GM23338 (cell line): ENCODE data around the gene SIRPD. TPM values are rescaled to one million over a fixed set of nuclear protein-coding genes. Genes with fewer than 3 reads are reported as not detected.

ENCODE experiments used
- ATAC-seq: fragments of 200-7000 bp; cut with Tn5 transposase; 3 replicates; pipeline ENCODE4 v1.9.1; 2020
- DNase-seq: peaks from one replicate; pipeline ENCODE4 v3.0.0-alpha.2; 2015; ENCODE audit warnings: low spot score
- H2AFZ ChIP-seq: fragments of 200-600 bp; sonication (generic); 2 replicates; pipeline ENCODE4 v1.8.0; 2016; ENCODE audit warnings: antibody characterized with exemption, mild to moderate bottlenecking, moderate library complexity
- H3F3A ChIP-seq: fragments of 200-600 bp; sonication (generic); replicated peaks from 2 replicates; pipeline ENCODE4 v1.8.0; 2017; ENCODE audit warnings: antibody characterized with exemption, mixed run types, low read depth
- H3K27ac ChIP-seq: fragments of 200-600 bp; sonication (generic); 2 replicates; pipeline ENCODE4 v1.6.1; 2016; ENCODE audit warnings: low read depth
- H3K27me3 ChIP-seq: fragments of 200-600 bp; sonication (generic); 2 replicates; pipeline ENCODE4 v1.8.0; 2016; ENCODE audit warnings: mild to moderate bottlenecking, mixed run types, moderate library complexity; ENCODE audit not compliant: insufficient read depth
- H3K36me3 ChIP-seq: fragments of 200-600 bp; sonication (generic); 2 replicates; pipeline ENCODE4 v1.8.0; 2016; ENCODE audit warnings: mild to moderate bottlenecking; ENCODE audit not compliant: insufficient read depth
- H3K4me1 ChIP-seq: fragments of 200-600 bp; sonication (generic); 2 replicates; pipeline ENCODE4 v1.8.0; 2016; ENCODE audit warnings: mild to moderate bottlenecking, moderate library complexity; ENCODE audit not compliant: insufficient read depth
- H3K4me2 ChIP-seq: fragments of 200-600 bp; sonication (generic); 2 replicates; pipeline ENCODE4 v1.7.1; 2017; ENCODE audit warnings: mixed run types
- H3K4me3 ChIP-seq: fragments of 200-600 bp; sonication (generic); 2 replicates; pipeline ENCODE4 v1.6.1; 2016; ENCODE audit warnings: mixed run types
- H3K79me2 ChIP-seq: fragments of 200-600 bp; sonication (generic); replicated peaks from 2 replicates; pipeline ENCODE4 v1.8.0; 2017; ENCODE audit warnings: mild to moderate bottlenecking; ENCODE audit not compliant: insufficient read depth
- H3K9me2 ChIP-seq: fragments of 200-600 bp; sonication (generic); 2 replicates; pipeline ENCODE4 v1.8.0; 2017; ENCODE audit not compliant: insufficient read depth
- H4K20me1 ChIP-seq: fragments of 200-600 bp; sonication (generic); replicated peaks from 2 replicates; pipeline ENCODE4 v1.8.0; 2017; ENCODE audit warnings: mild to moderate bottlenecking; ENCODE audit not compliant: insufficient read depth
- H3K27ac Mint-ChIP-seq: 2 replicates; pipeline ENCODE4 v1.8.0; 2020; ENCODE audit warnings: inconsistent platforms, mild to moderate bottlenecking, moderate library complexity, mixed read lengths
- H3K27me3 Mint-ChIP-seq: 3 replicates; pipeline ENCODE4 v1.8.0; 2022; ENCODE audit warnings: low read depth, mild to moderate bottlenecking, moderate library complexity, mixed read lengths, inconsistent platforms; ENCODE audit not compliant: insufficient read depth, poor library complexity
- H3K36me3 Mint-ChIP-seq: 3 replicates; pipeline ENCODE4 v1.8.0; 2021; ENCODE audit warnings: low read depth, mild to moderate bottlenecking, inconsistent platforms, moderate library complexity, mixed read lengths
- H3K4me1 Mint-ChIP-seq: 3 replicates; pipeline ENCODE4 v1.8.0; 2020; ENCODE audit warnings: mild to moderate bottlenecking, inconsistent platforms, mixed read lengths
- H3K4me3 Mint-ChIP-seq: 3 replicates; pipeline ENCODE4 v1.8.0; 2021; ENCODE audit warnings: moderate library complexity, mild to moderate bottlenecking, inconsistent platforms, mixed read lengths
- H3K9me3 Mint-ChIP-seq: 3 replicates; pipeline ENCODE4 v1.8.0; 2020; ENCODE audit warnings: moderate library complexity, mild to moderate bottlenecking, inconsistent platforms, mixed read lengths
- CREB1 ChIP-seq: fragments of 250-450 bp; sonication (Bioruptor Pico); IDR thresholded peaks from 2 replicates; pipeline ENCODE4 v1.5.0; 2020; ENCODE audit warnings: low read depth, mild to moderate bottlenecking, moderate library complexity
- ETS1 ChIP-seq: IDR thresholded peaks from 2 replicates; pipeline ENCODE4 v1.6.1; 2016; ENCODE audit warnings: antibody characterized with exemption
- EZH2phosphoT487 ChIP-seq: fragments of 200-600 bp; sonication (generic); IDR thresholded peaks from one replicate; pipeline ENCODE4 v1.8.1; 2018; ENCODE audit warnings: antibody characterized with exemption; ENCODE audit not compliant: unreplicated experiment
- NANOG ChIP-seq: IDR thresholded peaks from 2 replicates; pipeline ENCODE4 v1.6.1; 2016; ENCODE audit warnings: antibody characterized with exemption, borderline replicate concordance
- POLR2AphosphoS5 ChIP-seq: IDR thresholded peaks from 2 replicates; pipeline ENCODE4 v1.6.1; 2016; ENCODE audit warnings: antibody characterized with exemption, low read depth
- ZNF114 ChIP-seq: fragments of 250-450 bp; sonication (Bioruptor Pico); IDR thresholded peaks from 2 replicates; pipeline ENCODE4 v1.5.0; 2020; ENCODE audit warnings: mild to moderate bottlenecking, moderate library complexity
- ZNF462 ChIP-seq: fragments of 250-450 bp; sonication (Bioruptor Pico); IDR thresholded peaks from 2 replicates; pipeline ENCODE4 v1.5.0; 2020; ENCODE audit warnings: mild to moderate bottlenecking, moderate library complexity
- polyA plus RNA-seq: library from polyadenylated mRNA; unstranded; fragments of >200 nt; fragmentation: Nextera tagmentation; extraction: Ambion mirVana; gene quantifications from 2 replicates; pipeline ENCODE4 v1.2.1, GENCODE V29; 2016
- total RNA-seq: library from RNA; depleted of rRNA; stranded (reverse); fragments of >200 nt; shearing (Covaris generic); gene quantifications from 2 replicates; pipeline ENCODE4 v1.2.3, GENCODE V29; 2014
- TF ChIP-seq, protein P1 (sequence below), 2 experiments: fragments of 200-600 bp in 1 of 2; sonication (generic) in 1 of 2; conservative IDR thresholded peaks; 2 replicates each; pipeline versions ENCODE4 v1.5.1 to v1.6.1; 2016 to 2017; ENCODE audit warnings: antibody characterized with exemption in 2 of 2, low read depth in 2 of 2, mild to moderate bottlenecking in 2 of 2, moderate library complexity in 1 of 2

SIRPD gene
- total and polyA plus RNA-seq, 2 experiments from 2014 or later = not detected

GRCh38 chr20:1490643-1491195 lies 66.8 kb downstream of the SIRPD start:
- H3K36me3 Mint-ChIP-seq = no peaks in the 10 kb centered on the region
- no peak overlapping the region for H3K27ac Mint-ChIP-seq
- no peaks in the 10 kb centered on the region for H3K79me2 ChIP-seq
- no peak overlapping the region for H3K4me2 ChIP-seq
- H3K4me1 ChIP-seq = no peaks in the 10 kb centered on the region
- no peaks in the 10 kb centered on the region for H3K9me2 ChIP-seq
- H4K20me1 ChIP-seq = no peaks in the 10 kb centered on the region; the same call in 1 of the 2 replicates
- no peak for ATAC-seq
- H3K36me3 ChIP-seq = no peaks in the 10 kb centered on the region
- no peak for TF ChIP-seq NANOG
- TF ChIP-seq ZNF462 (CRISPR knock-in tag) = no peak
- no peaks in the 10 kb centered on the region for H3F3A ChIP-seq
- no peaks in the 10 kb centered on the region; the same call in 2 of the 3 replicates for H3K4me1 Mint-ChIP-seq
- no peak overlapping the region for H3K27ac ChIP-seq
- H3K27me3 Mint-ChIP-seq = peaks cover 1% of the 10 kb centered on the region
- H3K9me3 Mint-ChIP-seq = no peaks in the 10 kb centered on the region
- no peak for DNase-seq
- no peaks in the 10 kb centered on the region for H3K27me3 ChIP-seq
- no peak overlapping the region for H3K4me3 ChIP-seq
- no peak overlapping the region for H3K4me3 Mint-ChIP-seq
- peak overlapping the region; percentile 60; the same call in 1 of the 2 replicates for H2AFZ ChIP-seq

DNA sequence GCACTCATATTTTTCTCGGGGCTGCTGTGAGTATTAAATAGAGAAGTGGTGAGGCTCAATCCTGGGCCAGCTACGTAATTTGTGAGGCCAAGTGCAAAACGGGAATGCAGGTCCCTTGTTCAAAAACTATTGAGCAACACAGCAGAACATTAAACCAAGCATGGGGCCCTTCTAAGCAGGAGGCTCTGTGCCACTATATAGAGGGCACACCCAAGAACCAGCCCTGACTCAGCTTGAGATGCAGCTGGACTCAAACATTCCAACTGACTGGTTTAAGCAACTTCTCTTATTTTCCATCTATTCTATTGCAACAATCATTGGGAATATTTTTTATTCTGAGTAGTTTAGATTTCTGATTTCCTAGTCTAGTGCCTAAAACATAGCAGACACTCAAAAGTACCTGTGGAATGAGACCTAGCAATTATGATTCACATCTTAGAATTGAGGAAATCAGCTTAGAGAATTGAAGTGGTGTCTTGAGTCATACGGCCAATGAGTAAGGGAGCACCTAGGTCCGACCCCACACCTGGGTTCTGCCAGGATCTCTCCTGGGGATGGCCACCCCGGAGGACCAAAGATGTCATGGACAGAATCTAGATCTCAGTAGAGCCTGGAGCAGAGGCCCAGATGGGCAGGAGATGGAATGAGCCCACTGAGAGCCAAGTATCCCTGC lies 67.6 kb downstream of the SIRPD start:
- Mint-ChIP-seq H3K36me3 (no peaks in the 10 kb centered on the region), H3K4me3 (no peak overlapping the region), H3K27ac (no peak overlapping the region), H3K27me3 (peaks cover 1% of the 10 kb centered on the region), H3K9me3 (no peaks in the 10 kb centered on the region), H3K4me1 (no peaks in the 10 kb centered on the region; the same call in 2 of the 3 replicates)
- Histone ChIP-seq H3K36me3 (no peaks in the 10 kb centered on the region), H3K4me3 (no peak overlapping the region), H3K4me2 (no peak overlapping the region), H3F3A (no peaks in the 10 kb centered on the region), H3K4me1 (no peaks in the 10 kb centered on the region), H3K27ac (no peak overlapping the region), H3K79me2 (no peaks in the 10 kb centered on the region), H3K9me2 (no peaks in the 10 kb centered on the region), H2AFZ (no peak overlapping the region), H3K27me3 (no peaks in the 10 kb centered on the region), H4K20me1 (no peaks in the 10 kb centered on the region; the same call in 1 of the 2 replicates)
- DNase-seq (no peak), ATAC-seq (no peak)
- TF ChIP-seq EZH2phosphoT487 (no peak), NANOG (no peak), POLR2AphosphoS5 (no peak), CREB1 (no peak), ETS1 (no peak), ZNF114 (no peak)
- TF ChIP-seq, protein P1, sequence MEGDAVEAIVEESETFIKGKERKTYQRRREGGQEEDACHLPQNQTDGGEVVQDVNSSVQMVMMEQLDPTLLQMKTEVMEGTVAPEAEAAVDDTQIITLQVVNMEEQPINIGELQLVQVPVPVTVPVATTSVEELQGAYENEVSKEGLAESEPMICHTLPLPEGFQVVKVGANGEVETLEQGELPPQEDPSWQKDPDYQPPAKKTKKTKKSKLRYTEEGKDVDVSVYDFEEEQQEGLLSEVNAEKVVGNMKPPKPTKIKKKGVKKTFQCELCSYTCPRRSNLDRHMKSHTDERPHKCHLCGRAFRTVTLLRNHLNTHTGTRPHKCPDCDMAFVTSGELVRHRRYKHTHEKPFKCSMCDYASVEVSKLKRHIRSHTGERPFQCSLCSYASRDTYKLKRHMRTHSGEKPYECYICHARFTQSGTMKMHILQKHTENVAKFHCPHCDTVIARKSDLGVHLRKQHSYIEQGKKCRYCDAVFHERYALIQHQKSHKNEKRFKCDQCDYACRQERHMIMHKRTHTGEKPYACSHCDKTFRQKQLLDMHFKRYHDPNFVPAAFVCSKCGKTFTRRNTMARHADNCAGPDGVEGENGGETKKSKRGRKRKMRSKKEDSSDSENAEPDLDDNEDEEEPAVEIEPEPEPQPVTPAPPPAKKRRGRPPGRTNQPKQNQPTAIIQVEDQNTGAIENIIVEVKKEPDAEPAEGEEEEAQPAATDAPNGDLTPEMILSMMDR (conservative IDR thresholded peaks at IDR 0.05; ENCODE audit: low read depth in 2 of 2) = no peak
